ENCODE measurements around the gene MAOA. TPM values are rescaled to one million over a fixed set of nuclear protein-coding genes. Genes with fewer than 3 reads are reported as not detected.

MAOA gene
- total and polyA plus RNA-seq, 2 donors (not counting 1 experiment from before 2014, with no cell fraction given) = 0.05 TPM; not detected in 1

DNA sequence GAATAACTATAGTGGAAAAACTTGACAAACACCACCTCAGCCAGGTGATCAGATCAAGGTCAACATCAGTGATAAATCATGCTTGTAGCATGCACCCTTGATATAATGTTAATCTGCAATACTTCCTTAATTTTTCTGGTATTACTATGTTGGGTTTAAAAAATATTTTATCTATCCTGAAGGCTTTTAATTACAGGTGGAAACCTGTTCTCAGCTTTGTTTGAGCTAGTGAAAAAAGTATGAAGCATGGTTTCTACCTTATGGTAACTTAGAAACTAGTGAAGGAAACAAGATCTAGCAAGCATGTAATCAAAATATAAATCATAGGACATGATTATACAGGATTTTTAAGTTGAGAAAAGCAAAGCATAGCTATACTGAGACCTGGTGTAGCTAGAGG, 26.6 kb downstream of the MAOA start:
- TF ChIP-seq EZH2 (IDR thresholded peaks at IDR 0.05; ENCODE audit: borderline replicate concordance, insufficient read depth, low read depth, low read length, poor library complexity, severe bottlenecking) = no peak
- no peak for TF ChIP-seq CTCF (IDR thresholded peaks at IDR 0.05)
- Mint-ChIP-seq H3K27me3 (peaks cover 7% of the 10 kb centered on the region), H3K27ac (no peak overlapping the region), H3K9me3 (ENCODE audit: insufficient read depth) (no peaks in the 10 kb centered on the region), H3K4me1 (no peaks in the 10 kb centered on the region), H3K4me3 (no peak overlapping the region)
- no peaks in the 10 kb centered on the region for H3K9me3 ChIP-seq (ENCODE audit: control extremely low read depth in 1 of 3, control insufficient read depth in 2 of 3, insufficient read depth in 1 of 3, low read length in 2 of 3)
- no peaks in the 10 kb centered on the region for H3K36me3 ChIP-seq (replicated peaks in 1 of 2; ENCODE audit: control extremely low read depth in 1 of 2, control insufficient read depth in 1 of 2, extremely low read depth in 1 of 2, insufficient read depth in 2 of 2, low read length in 1 of 2)
- no peak overlapping the region for H3K9ac ChIP-seq (ENCODE audit: low read length)
- H4K20me1 ChIP-seq (ENCODE audit: control insufficient read depth, insufficient read depth, low read length, poor library complexity, severe bottlenecking) = no peaks in the 10 kb centered on the region
- ATAC-seq (ENCODE audit: low read depth) = no peak
- H3K4me2 ChIP-seq (replicated peaks; ENCODE audit: low read depth, low read length, poor library complexity, severe bottlenecking) = no peak overlapping the region
- no peak for DNase-seq
- intact Hi-C loops (cut with micrococcal nuclease) = no loop called here
- ChIA-PET POLR2A (no interaction called here), CTCF (no interaction called here)
- H3K4me1 ChIP-seq (ENCODE audit: control insufficient read depth in 2 of 2, insufficient read depth in 2 of 2, low read length in 2 of 2) = no peaks in the 10 kb centered on the region
- H3K27me3 ChIP-seq (replicated peaks in 1 of 4; ENCODE audit: control extremely low read depth in 1 of 4, control insufficient read depth in 3 of 4, insufficient read depth in 4 of 4, low read length in 3 of 4) = peaks cover 0 to 6% (median 0%) of the 10 kb centered on the region in 4 experiments
- no peak overlapping the region for H3K27ac ChIP-seq (ENCODE audit: low read length in 2 of 2)
- no peak overlapping the region for H2AFZ ChIP-seq (ENCODE audit: insufficient read depth, low read depth, low read length, poor library complexity, severe bottlenecking)
- H3K4me3 ChIP-seq (ENCODE audit: control extremely low read depth in 1 of 5, extremely low read depth in 1 of 5, insufficient read depth in 1 of 5, low read depth in 2 of 5, low read length in 4 of 5) = no peak overlapping the region
- H3K79me2 ChIP-seq (ENCODE audit: control insufficient read depth, insufficient read depth, low read length) = no peaks in the 10 kb centered on the region

DNA sequence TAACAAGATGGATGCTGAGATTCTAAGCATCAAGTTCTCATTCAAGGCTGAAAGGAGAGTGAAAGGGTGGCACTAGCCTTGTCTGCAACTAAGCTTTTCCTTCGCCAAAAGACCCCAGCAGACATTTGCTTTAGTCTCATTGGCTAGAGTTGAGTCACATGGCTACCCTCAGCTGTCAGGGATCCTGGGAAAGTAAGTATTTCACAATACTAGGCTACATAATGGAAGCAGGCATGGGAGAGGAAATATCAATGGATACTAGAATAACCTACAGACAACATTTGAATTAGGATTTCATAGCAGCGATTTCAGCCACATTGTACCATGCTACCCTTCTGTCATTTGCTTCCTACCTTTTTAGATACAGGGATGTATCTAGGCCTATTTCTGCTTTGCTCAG, 29.1 kb downstream of the MAOA start:
- Mint-ChIP-seq H3K27me3 (peaks cover 3% of the 10 kb centered on the region), H3K4me1 (no peaks in the 10 kb centered on the region), H3K4me3 (no peak overlapping the region), H3K9me3 (ENCODE audit: insufficient read depth) (no peaks in the 10 kb centered on the region), H3K27ac (no peak overlapping the region)
- H4K20me1 ChIP-seq (ENCODE audit: control insufficient read depth, insufficient read depth, low read length, poor library complexity, severe bottlenecking) = no peaks in the 10 kb centered on the region
- intact Hi-C loops (cut with micrococcal nuclease) = no loop called here
- ATAC-seq (ENCODE audit: low read depth) (no peak), DNase-seq (no peak)
- peaks cover 0 to 6% (median 0%) of the 10 kb centered on the region in 4 experiments for H3K27me3 ChIP-seq (replicated peaks in 1 of 4; ENCODE audit: control extremely low read depth in 1 of 4, control insufficient read depth in 3 of 4, insufficient read depth in 4 of 4, low read length in 3 of 4)
- no peak overlapping the region for H3K27ac ChIP-seq (ENCODE audit: low read length in 2 of 2)
- CTCF ChIA-PET = no interaction called here
- H2AFZ ChIP-seq (ENCODE audit: insufficient read depth, low read depth, low read length, poor library complexity, severe bottlenecking) = no peak overlapping the region
- no peaks in the 10 kb centered on the region for H3K79me2 ChIP-seq (ENCODE audit: control insufficient read depth, insufficient read depth, low read length)
- WGBS (ENCODE audit: insufficient coverage) = no CpG with 5 or more reads among the region's 2 CpGs
- no peaks in the 10 kb centered on the region for H3K9me3 ChIP-seq (ENCODE audit: control extremely low read depth in 1 of 3, control insufficient read depth in 2 of 3, insufficient read depth in 1 of 3, low read length in 2 of 3)
- POLR2A ChIA-PET = no interaction called here
- H3K4me3 ChIP-seq (ENCODE audit: control extremely low read depth in 1 of 5, extremely low read depth in 1 of 5, insufficient read depth in 1 of 5, low read depth in 2 of 5, low read length in 4 of 5) = no peak overlapping the region
- no peaks in the 10 kb centered on the region for H3K36me3 ChIP-seq (replicated peaks in 1 of 2; ENCODE audit: control extremely low read depth in 1 of 2, control insufficient read depth in 1 of 2, extremely low read depth in 1 of 2, insufficient read depth in 2 of 2, low read length in 1 of 2)
- H3K9ac ChIP-seq (ENCODE audit: low read length) = no peak overlapping the region
- H3K4me2 ChIP-seq (replicated peaks; ENCODE audit: low read depth, low read length, poor library complexity, severe bottlenecking) = no peak overlapping the region
- no peaks in the 10 kb centered on the region for H3K4me1 ChIP-seq (ENCODE audit: control insufficient read depth in 2 of 2, insufficient read depth in 2 of 2, low read length in 2 of 2)
- TF ChIP-seq CTCF (IDR thresholded peaks at IDR 0.05) = no peak
- no peak for TF ChIP-seq EZH2 (IDR thresholded peaks at IDR 0.05; ENCODE audit: borderline replicate concordance, insufficient read depth, low read depth, low read length, poor library complexity, severe bottlenecking)
